ENCODE results near the gene IMPA2. TPM values are rescaled to one million over a fixed set of nuclear protein-coding genes. Genes with fewer than 3 reads are reported as not detected.

Gene IMPA2
- total and polyA plus RNA-seq, 2 of the 13 experiments (the other 11 are each of a cell fraction or from before 2014, with no cell fraction given) = 37.8 to 71.8 TPM

DNA sequence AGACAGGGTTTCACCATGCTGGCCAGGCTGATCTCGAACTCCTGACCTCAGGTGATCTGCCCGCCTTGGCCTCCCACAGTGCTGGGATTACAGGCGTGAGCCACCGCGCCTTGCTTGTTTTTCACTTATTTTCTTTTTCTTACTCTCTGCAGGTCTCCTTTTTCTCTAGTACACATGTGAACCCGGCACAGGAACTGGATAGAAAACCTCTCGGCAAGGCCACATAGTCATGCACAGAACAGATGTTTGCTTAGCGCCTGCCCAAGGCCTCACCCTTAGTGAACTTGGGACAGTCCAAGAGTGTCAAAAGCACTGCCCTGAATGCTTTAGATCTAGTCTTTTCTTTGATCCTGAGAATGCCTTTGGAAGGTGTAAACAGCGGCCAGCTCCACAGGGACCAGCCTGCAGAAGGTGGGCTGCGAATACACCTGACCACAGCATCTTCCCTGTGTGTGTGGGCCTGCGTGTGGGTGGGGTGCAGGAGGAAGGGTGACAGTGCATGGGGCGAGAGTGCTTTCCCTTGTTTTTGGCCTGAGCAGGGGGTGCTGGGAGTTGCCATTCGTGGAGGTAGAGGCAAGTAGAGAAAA lies 27.0 kb downstream of the IMPA2 start (continued):
- TF ChIP-seq, protein P1, sequence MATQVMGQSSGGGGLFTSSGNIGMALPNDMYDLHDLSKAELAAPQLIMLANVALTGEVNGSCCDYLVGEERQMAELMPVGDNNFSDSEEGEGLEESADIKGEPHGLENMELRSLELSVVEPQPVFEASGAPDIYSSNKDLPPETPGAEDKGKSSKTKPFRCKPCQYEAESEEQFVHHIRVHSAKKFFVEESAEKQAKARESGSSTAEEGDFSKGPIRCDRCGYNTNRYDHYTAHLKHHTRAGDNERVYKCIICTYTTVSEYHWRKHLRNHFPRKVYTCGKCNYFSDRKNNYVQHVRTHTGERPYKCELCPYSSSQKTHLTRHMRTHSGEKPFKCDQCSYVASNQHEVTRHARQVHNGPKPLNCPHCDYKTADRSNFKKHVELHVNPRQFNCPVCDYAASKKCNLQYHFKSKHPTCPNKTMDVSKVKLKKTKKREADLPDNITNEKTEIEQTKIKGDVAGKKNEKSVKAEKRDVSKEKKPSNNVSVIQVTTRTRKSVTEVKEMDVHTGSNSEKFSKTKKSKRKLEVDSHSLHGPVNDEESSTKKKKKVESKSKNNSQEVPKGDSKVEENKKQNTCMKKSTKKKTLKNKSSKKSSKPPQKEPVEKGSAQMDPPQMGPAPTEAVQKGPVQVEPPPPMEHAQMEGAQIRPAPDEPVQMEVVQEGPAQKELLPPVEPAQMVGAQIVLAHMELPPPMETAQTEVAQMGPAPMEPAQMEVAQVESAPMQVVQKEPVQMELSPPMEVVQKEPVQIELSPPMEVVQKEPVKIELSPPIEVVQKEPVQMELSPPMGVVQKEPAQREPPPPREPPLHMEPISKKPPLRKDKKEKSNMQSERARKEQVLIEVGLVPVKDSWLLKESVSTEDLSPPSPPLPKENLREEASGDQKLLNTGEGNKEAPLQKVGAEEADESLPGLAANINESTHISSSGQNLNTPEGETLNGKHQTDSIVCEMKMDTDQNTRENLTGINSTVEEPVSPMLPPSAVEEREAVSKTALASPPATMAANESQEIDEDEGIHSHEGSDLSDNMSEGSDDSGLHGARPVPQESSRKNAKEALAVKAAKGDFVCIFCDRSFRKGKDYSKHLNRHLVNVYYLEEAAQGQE (IDR thresholded peaks at IDR 0.05; ENCODE audit: borderline replicate concordance in 1 of 2, low read depth in 1 of 2, low read length in 2 of 2) = peak in 1 of 2 experiments; percentile 45; a peak in 1 of 4 replicates
- TF ChIP-seq, protein P2, sequence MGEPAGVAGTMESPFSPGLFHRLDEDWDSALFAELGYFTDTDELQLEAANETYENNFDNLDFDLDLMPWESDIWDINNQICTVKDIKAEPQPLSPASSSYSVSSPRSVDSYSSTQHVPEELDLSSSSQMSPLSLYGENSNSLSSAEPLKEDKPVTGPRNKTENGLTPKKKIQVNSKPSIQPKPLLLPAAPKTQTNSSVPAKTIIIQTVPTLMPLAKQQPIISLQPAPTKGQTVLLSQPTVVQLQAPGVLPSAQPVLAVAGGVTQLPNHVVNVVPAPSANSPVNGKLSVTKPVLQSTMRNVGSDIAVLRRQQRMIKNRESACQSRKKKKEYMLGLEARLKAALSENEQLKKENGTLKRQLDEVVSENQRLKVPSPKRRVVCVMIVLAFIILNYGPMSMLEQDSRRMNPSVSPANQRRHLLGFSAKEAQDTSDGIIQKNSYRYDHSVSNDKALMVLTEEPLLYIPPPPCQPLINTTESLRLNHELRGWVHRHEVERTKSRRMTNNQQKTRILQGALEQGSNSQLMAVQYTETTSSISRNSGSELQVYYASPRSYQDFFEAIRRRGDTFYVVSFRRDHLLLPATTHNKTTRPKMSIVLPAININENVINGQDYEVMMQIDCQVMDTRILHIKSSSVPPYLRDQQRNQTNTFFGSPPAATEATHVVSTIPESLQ (CRISPR knock-in tag; conservative IDR thresholded peaks at IDR 0.05) = no peak
- no peak for TF ChIP-seq SYNCRIP (IDR thresholded peaks at IDR 0.05; ENCODE audit: insufficient read depth, low read depth, low read length)
- no peak for TF ChIP-seq ZNF136 (CRISPR knock-in tag; IDR thresholded peaks at IDR 0.05; ENCODE audit: low read depth)
- TF ChIP-seq CBX5 (CRISPR knock-in tag; IDR thresholded peaks at IDR 0.05; ENCODE audit: borderline replicate concordance) = peak; percentile 91
- TF ChIP-seq ZNF354B (CRISPR knock-in tag; IDR thresholded peaks at IDR 0.05) = no peak
- TF ChIP-seq, protein P3, sequence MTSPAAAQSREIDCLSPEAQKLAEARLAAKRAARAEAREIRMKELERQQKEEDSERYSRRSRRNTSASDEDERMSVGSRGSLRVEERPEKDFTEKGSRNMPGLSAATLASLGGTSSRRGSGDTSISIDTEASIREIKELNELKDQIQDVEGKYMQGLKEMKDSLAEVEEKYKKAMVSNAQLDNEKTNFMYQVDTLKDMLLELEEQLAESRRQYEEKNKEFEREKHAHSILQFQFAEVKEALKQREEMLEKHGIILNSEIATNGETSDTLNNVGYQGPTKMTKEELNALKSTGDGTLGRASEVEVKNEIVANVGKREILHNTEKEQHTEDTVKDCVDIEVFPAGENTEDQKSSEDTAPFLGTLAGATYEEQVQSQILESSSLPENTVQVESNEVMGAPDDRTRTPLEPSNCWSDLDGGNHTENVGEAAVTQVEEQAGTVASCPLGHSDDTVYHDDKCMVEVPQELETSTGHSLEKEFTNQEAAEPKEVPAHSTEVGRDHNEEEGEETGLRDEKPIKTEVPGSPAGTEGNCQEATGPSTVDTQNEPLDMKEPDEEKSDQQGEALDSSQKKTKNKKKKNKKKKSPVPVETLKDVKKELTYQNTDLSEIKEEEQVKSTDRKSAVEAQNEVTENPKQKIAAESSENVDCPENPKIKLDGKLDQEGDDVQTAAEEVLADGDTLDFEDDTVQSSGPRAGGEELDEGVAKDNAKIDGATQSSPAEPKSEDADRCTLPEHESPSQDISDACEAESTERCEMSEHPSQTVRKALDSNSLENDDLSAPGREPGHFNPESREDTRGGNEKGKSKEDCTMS (CRISPR knock-in tag; conservative IDR thresholded peaks at IDR 0.05) = no peak
- TF ChIP-seq MAFK (conservative IDR thresholded peaks at IDR 0.05 in 1 of 2, IDR thresholded peaks at IDR 0.05 in 1 of 2; ENCODE audit: low read length in 2 of 2) = peak in 1 of 2 experiments; percentile 18; a peak in 1 of 4 replicates
- peak; percentile 94 for TF ChIP-seq MED1 (CRISPR knock-in tag; IDR thresholded peaks at IDR 0.05)
- TF ChIP-seq ZNF605 (CRISPR knock-in tag; IDR thresholded peaks at IDR 0.05) = 0 out of 2 replicates have a peak, but pooled peaks have one; percentile 53
- TF ChIP-seq ZNF780A (CRISPR knock-in tag; IDR thresholded peaks at IDR 0.05) = no peak
- TF ChIP-seq AKAP8 (CRISPR knock-in tag; IDR thresholded peaks at IDR 0.05) = peak; percentile 90; the same call in 1 of the 2 replicates
- TF ChIP-seq ZNF326 (CRISPR knock-in tag; IDR thresholded peaks at IDR 0.05; ENCODE audit: borderline replicate concordance) = no peak
- TF ChIP-seq FOSL1 (CRISPR knock-in tag; IDR thresholded peaks at IDR 0.05; ENCODE audit: borderline replicate concordance) = no peak
- no peak for TF ChIP-seq SRSF1 (optimal IDR thresholded peaks at IDR 0.05; ENCODE audit: low read depth, low read length)
- peak; percentile 85 for TF ChIP-seq ZNF564 (CRISPR knock-in tag; IDR thresholded peaks at IDR 0.05)
- no peak for TF ChIP-seq MNT (IDR thresholded peaks at IDR 0.05)

Data from HepG2 (cell line).